Measurements from ENCODE around the gene NHSL1.

Gene NHSL1

DNA sequence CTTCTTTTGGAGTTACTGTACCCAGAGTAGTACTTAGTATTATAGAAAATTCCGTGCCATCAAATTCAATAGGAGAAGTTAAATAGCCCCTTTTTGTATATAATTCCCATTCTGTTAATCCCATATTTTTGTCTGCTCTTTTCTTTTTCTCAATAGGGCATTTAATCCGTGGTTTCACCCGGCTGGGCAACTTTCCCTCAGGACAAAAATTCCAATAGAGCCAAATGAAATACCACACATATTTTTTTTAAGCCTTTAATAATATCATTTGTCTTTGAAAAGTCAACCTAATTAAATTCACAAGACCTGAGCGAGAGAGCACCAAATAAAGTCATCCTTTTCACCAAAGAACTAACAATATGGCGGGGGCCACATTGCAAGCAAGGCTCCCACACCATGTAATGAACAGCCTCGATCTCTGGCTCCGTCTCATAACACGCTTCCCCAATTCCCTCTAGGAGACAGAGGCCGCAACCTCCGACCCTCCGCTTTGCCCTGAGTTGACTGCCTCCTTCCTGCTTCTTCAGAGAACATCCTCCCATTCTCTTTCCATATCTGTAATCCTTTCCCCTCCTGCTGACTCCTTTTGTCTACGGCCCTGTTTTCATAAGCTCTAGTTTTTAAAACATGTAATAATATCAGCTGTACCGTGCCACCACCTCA lies 13.6 kb downstream of the NHSL1 start:
- peaks cover 25% of the 10 kb centered on the region for H3K27me3 Mint-ChIP-seq
- ATAC-seq (replicated peaks; ENCODE audit: extremely low read depth, poor library complexity, severe bottlenecking) = no peak
- DNase-seq (ENCODE audit: low spot score in 2 of 2) = no peak
- no peak overlapping the region for H3K4me3 Mint-ChIP-seq
- no peak overlapping the region for H3K27ac Mint-ChIP-seq (ENCODE audit: low read depth)
- H3K36me3 Mint-ChIP-seq (ENCODE audit: insufficient read depth) = no peaks in the 10 kb centered on the region
- H3K4me1 Mint-ChIP-seq = no peaks in the 10 kb centered on the region
- H3K9me3 Mint-ChIP-seq = no peaks in the 10 kb centered on the region

DNA sequence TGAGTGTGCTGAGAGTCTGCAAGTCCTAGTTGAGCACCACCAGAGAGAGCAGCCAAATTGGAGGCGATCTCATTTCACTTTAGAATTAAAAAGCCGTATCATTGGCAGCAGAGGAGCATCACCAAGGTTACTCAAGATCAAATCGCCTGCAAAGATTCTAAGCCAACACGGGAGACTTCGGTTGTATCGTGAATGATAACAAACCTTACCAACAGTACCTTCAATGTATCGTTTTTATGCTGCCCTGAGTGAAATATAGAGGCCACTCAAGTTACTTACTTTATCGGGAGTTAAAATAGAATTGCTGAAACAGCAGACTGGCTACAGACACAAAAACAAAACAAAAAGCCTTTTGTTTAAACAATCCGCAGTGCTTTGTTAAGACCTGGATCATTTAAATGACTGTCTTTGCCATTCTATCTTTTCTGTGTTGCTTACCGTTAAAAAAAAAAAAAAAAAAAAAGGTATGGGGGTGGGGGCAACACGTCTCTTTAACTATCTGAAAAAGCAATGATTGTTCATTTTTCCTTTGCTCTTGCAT lies 14.2 kb downstream of the NHSL1 start:
- Mint-ChIP-seq H3K27ac (ENCODE audit: low read depth) (no peak overlapping the region), H3K9me3 (no peaks in the 10 kb centered on the region), H3K4me3 (no peak overlapping the region), H3K36me3 (ENCODE audit: insufficient read depth) (no peaks in the 10 kb centered on the region), H3K4me1 (no peaks in the 10 kb centered on the region), H3K27me3 (peaks cover 27% of the 10 kb centered on the region)
- ATAC-seq (replicated peaks; ENCODE audit: extremely low read depth, poor library complexity, severe bottlenecking) (no peak), DNase-seq (ENCODE audit: low spot score in 2 of 2) (no peak)

DNA sequence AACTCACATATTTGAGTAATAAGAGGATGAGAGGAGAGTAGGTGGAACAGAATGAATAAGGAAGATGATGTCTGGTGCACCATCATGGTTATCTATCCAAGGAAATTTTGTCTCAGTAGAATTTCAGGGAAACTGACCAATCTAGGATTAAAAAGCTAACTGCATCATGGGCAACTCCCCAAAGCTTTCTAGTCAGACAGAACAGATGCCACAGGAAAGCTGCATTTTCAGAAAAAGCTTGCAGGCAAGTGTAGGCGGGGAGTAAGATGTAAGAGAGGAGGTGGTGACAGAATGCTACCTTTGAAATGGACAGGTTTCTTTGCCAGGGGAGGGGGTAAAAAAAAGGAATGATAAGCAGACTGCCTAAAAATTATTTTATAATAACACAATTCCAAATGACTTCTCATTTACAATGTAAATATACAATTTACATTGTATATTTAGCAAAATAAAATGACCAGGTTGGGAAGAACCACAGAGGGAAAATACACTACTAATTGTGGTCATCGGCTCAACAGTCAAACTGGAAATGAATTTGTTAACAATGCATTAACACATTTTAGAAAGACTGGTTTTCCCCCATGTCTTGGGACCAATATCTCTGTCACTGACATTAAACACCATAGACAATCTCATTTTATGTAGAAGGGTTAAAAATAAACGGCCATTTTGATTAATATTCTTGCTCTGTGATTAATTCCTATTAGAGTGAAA lies 15.1 kb downstream of the NHSL1 start:
- Mint-ChIP-seq H3K27ac (ENCODE audit: low read depth) (no peak overlapping the region), H3K27me3 (peaks cover 35% of the 10 kb centered on the region), H3K36me3 (ENCODE audit: insufficient read depth) (no peaks in the 10 kb centered on the region), H3K9me3 (no peaks in the 10 kb centered on the region), H3K4me1 (no peaks in the 10 kb centered on the region), H3K4me3 (no peak overlapping the region)
- DNase-seq (ENCODE audit: low spot score in 2 of 2) (no peak), ATAC-seq (replicated peaks; ENCODE audit: extremely low read depth, poor library complexity, severe bottlenecking) (no peak)

DNA sequence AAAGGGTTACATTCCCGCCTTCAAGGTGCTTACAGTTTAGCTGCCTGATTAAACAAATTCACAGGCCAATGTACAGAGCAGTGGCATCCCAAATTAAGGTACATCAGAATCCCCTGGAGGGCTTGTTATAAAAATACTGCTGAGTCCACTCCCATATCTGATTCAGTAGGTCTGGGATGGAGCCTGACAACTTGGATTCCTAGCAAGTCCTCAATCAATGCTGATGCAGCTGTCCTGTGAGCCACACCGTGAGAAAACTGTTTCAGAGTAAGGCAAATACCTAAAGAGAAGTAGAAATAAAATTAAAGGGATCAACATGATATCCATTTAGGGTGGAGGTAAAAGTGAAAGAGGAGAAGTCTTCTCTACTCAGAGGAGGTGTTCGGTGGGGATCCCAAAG lies 16.5 kb downstream of the NHSL1 start:
- Mint-ChIP-seq H3K4me3 (no peak overlapping the region), H3K4me1 (no peaks in the 10 kb centered on the region), H3K36me3 (ENCODE audit: insufficient read depth) (no peaks in the 10 kb centered on the region), H3K27me3 (peaks cover 35% of the 10 kb centered on the region), H3K27ac (ENCODE audit: low read depth) (no peak overlapping the region), H3K9me3 (no peaks in the 10 kb centered on the region)
- no peak for ATAC-seq (replicated peaks; ENCODE audit: extremely low read depth, poor library complexity, severe bottlenecking)
- no peak for DNase-seq (ENCODE audit: low spot score in 2 of 2)

DNA sequence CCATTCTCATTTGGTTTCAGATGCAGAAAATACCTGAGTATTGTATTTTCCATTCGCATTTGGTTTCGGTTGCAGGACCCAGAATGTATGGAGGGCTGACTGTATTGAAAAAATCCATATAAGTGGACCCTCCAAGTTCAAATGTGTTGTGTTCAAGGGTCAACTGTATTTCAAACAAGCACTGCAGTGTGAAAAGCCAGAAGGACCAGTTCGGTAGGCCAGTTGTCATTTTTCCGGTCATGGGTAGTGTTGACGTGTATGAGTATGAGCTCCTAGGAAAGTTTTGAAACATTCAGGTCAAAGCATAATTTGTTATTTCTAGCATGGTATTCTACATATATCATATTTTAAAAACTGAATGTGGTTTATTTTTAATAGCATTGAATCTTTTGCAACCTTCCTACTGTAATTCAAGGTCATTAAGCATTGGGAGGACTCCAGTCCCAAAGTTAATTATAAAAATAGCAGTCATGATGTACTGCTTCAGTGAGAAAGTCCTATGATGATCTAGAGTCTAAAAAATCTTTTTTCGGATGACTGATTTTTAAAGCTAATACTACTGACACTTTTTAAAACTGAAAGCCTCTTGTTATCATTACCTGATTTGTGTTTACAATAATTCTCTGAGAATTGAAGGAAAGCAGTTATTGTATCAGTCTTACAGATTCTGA lies 18.9 kb downstream of the NHSL1 start:
- Mint-ChIP-seq H3K27ac (ENCODE audit: low read depth) (no peak overlapping the region), H3K4me3 (no peak overlapping the region), H3K9me3 (no peaks in the 10 kb centered on the region), H3K36me3 (ENCODE audit: insufficient read depth) (no peaks in the 10 kb centered on the region), H3K4me1 (no peaks in the 10 kb centered on the region), H3K27me3 (peaks cover 19% of the 10 kb centered on the region)
- ATAC-seq (replicated peaks; ENCODE audit: extremely low read depth, poor library complexity, severe bottlenecking) (no peak), DNase-seq (ENCODE audit: low spot score in 2 of 2) (no peak)

DNA sequence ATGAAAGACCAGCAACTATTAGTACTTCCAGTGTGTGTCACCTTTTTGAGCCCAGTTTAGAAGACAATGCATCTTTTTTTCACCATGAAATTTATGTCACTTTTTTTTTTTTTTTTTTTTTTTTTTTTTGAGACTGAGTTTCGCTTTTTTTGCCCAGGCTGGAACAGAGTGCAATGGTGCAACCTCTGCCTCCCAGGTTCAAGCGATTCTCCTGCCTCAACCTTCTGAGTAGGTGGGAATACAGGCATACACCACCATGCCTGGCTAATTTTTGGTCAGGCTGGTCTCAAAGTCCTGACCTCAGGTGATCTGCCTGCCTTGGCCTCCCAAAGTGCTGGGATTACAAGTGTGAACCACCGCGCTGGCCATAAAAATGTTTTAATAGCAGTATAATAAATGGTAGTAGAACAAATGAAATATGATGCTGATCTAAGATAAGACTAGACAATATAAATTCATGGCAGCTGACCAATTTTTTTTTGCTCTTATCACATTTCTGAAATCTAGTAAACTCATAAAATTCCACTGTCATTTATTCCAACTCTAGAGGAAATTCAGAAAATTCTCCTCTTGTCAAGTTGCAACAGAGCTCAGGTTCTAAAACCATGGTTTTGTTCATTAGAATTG lies 21.3 kb downstream of the NHSL1 start:
- H3K4me1 Mint-ChIP-seq = no peaks in the 10 kb centered on the region
- no peak for ATAC-seq (replicated peaks; ENCODE audit: extremely low read depth, poor library complexity, severe bottlenecking)
- DNase-seq (ENCODE audit: low spot score in 2 of 2) = no peak
- H3K36me3 Mint-ChIP-seq (ENCODE audit: insufficient read depth) = no peaks in the 10 kb centered on the region
- no peak overlapping the region for H3K4me3 Mint-ChIP-seq
- no peaks in the 10 kb centered on the region for H3K9me3 Mint-ChIP-seq
- peaks cover 10% of the 10 kb centered on the region for H3K27me3 Mint-ChIP-seq
- H3K27ac Mint-ChIP-seq (ENCODE audit: low read depth) = no peak overlapping the region

DNA sequence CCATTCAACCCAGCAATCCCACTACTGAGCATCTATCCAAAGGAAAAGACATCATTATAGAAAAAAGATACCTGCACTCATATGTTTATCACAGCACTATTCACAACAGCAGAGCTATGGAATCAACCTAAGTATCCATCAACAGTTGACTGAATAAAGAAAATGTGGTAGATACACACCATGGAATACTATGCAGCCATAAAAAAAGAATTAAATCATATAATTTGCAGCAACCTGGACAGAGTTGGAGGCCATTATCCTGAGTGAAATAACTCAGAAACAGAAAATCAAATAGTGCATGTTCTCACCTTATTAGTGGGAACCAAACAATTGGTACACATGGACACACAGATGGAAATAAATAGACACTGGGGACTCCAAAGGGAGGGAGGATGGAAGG lies 23.2 kb downstream of the NHSL1 start:
- H3K36me3 Mint-ChIP-seq (ENCODE audit: insufficient read depth) = no peaks in the 10 kb centered on the region
- no peaks in the 10 kb centered on the region for H3K9me3 Mint-ChIP-seq
- no peak for DNase-seq (ENCODE audit: low spot score in 2 of 2)
- H3K4me3 Mint-ChIP-seq = no peak overlapping the region
- no peaks in the 10 kb centered on the region for H3K4me1 Mint-ChIP-seq
- ATAC-seq (replicated peaks; ENCODE audit: extremely low read depth, poor library complexity, severe bottlenecking) = no peak
- H3K27me3 Mint-ChIP-seq = peaks cover 14% of the 10 kb centered on the region
- H3K27ac Mint-ChIP-seq (ENCODE audit: low read depth) = no peak overlapping the region

DNA sequence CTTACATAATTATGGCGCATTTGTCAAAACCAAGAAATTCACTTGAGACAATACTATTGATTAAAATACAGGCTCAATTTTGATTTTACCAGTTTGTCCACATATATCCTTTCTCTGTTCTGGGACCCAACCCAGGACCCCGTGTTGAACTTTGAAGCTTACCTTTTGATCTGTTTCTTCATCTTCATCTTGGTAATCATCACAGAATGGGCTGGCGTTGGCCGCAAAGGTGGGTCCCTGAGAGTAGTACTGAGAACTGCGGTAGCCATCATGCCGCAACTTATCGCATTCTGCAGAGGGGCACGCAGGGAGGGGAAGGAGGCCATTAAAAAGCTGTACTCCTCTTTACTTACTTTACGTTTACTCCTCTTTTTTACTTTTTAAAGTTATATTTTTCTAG lies 26.1 kb downstream of the NHSL1 start:
- Mint-ChIP-seq H3K9me3 (no peaks in the 10 kb centered on the region), H3K4me1 (no peaks in the 10 kb centered on the region), H3K27me3 (peaks cover 20% of the 10 kb centered on the region), H3K27ac (ENCODE audit: low read depth) (no peak overlapping the region), H3K36me3 (ENCODE audit: insufficient read depth) (no peaks in the 10 kb centered on the region), H3K4me3 (no peak overlapping the region)
- DNase-seq (ENCODE audit: low spot score in 2 of 2) = no peak
- no peak for ATAC-seq (replicated peaks; ENCODE audit: extremely low read depth, poor library complexity, severe bottlenecking)

DNA sequence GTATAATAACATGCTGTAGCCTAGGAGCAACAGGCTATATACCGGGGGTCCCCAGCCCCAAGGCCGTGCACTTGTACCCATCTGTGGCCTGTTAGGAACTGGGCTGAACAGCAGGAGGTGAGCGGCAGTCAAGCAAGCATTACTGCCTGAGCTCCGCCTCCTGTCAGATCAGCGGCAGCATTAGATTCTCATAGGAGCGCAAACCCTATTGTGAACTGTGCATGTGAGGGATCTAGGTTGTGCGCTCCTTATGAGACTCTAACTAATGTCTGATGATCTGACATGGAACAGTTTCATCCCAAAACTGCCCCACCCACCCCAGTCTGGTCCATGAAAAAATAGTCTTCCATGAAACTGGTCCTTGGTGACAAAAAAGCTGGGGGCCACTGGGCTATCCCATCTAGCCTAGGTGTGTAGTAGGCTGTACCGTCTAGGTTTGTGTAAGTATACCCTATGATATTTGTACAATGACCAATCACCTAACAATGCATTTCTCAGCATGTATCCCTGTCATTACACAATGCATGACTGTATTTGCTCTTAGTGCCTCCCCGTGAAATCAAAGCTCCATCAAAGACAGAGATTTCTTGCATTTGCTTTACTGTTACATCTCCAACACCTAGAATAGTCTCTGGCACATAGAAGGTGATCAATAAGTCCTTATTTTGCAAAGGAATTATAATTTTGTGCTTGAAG lies 30.8 kb downstream of the NHSL1 start:
- no peaks in the 10 kb centered on the region for H3K4me1 Mint-ChIP-seq
- peaks cover 20% of the 10 kb centered on the region for H3K27me3 Mint-ChIP-seq
- H3K36me3 Mint-ChIP-seq (ENCODE audit: insufficient read depth) = no peaks in the 10 kb centered on the region
- DNase-seq (ENCODE audit: low spot score in 2 of 2) (no peak), ATAC-seq (replicated peaks; ENCODE audit: extremely low read depth, poor library complexity, severe bottlenecking) (no peak)
- H3K4me3 Mint-ChIP-seq = no peak overlapping the region
- H3K27ac Mint-ChIP-seq (ENCODE audit: low read depth) = no peak overlapping the region
- no peaks in the 10 kb centered on the region for H3K9me3 Mint-ChIP-seq

DNA sequence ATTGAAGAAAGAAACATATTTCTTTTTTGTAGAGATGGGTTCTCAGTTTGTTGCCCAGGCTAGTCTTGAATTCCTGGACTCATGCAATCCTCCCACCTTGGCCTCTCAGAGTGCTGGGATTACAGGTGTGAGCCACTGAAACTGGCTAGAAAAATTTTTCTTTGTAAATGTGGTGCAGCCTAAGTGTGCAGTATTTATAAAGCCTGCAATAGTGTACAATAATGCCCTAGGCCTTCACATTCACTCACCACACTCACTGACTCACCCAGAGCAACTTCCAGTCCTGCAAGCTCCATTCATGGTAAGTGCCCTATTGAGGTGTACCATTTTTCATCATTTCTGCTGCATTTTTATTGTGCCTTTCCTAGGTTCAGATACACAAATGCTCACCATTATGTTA lies 31.4 kb downstream of the NHSL1 start:
- Mint-ChIP-seq H3K27me3 (peaks cover 20% of the 10 kb centered on the region), H3K9me3 (no peaks in the 10 kb centered on the region), H3K36me3 (ENCODE audit: insufficient read depth) (no peaks in the 10 kb centered on the region), H3K4me1 (no peaks in the 10 kb centered on the region), H3K27ac (ENCODE audit: low read depth) (no peak overlapping the region), H3K4me3 (no peak overlapping the region)
- ATAC-seq (replicated peaks; ENCODE audit: extremely low read depth, poor library complexity, severe bottlenecking) (no peak), DNase-seq (ENCODE audit: low spot score in 2 of 2) (no peak)

DNA sequence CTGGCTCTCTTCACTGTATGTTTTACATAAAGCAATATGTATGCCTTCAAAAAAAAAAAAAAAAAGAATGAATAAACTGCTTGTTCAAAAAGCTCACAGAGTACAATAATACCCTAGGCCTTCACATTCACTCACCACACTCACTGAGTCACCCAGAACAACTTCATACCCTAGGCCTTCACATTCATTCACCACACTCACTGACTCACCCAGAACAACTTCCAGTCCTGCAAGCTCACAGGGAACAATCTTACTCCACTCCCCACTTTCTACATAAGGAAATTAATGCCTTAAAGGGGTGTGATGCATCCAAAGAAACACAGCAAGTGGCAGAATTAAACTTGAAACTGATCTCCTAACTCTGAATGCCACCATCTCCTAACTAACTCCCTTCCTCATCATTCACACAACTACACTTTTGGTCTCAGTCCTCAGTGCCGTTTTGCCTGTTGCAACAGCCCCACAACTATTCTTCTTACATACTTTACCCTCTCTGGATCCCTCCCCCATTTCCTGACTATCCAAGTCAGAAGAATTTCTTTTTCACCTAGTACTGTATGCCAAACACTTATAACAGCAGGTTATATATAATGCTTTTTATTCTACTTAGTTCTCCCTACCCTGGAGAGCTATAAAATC lies 34.2 kb downstream of the NHSL1 start:
- ATAC-seq (replicated peaks; ENCODE audit: extremely low read depth, poor library complexity, severe bottlenecking) (no peak), DNase-seq (ENCODE audit: low spot score in 2 of 2) (no peak)
- Mint-ChIP-seq H3K27ac (ENCODE audit: low read depth) (no peak overlapping the region), H3K27me3 (peaks cover 9% of the 10 kb centered on the region), H3K9me3 (peaks cover 10% of the 10 kb centered on the region), H3K36me3 (ENCODE audit: insufficient read depth) (no peaks in the 10 kb centered on the region), H3K4me3 (no peak overlapping the region), H3K4me1 (no peaks in the 10 kb centered on the region)

DNA sequence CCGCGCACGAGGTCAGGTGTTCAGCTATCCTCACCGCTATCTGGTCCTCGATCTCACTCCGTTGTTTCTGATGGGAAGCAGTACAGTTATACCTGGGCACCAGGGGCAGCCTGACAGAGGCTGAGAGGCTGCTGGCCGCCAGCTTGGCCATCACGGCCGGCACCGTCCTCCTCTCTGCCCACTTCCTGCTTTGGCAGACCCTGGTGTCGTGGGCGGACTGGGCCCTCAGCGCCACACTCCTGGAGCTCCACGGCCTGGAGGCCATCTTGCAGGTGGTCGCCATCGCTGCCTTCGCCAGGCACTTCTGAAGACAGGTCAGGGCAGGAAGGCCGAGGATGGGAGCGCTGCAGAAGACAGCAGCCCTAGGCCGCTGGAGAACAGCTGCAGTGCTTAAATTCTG lies 35.2 kb downstream of the NHSL1 start:
- Mint-ChIP-seq H3K9me3 (peaks cover 10% of the 10 kb centered on the region), H3K4me1 (no peaks in the 10 kb centered on the region), H3K4me3 (no peak overlapping the region), H3K36me3 (ENCODE audit: insufficient read depth) (no peaks in the 10 kb centered on the region), H3K27me3 (peaks cover 5% of the 10 kb centered on the region), H3K27ac (ENCODE audit: low read depth) (no peak overlapping the region)
- ATAC-seq (replicated peaks; ENCODE audit: extremely low read depth, poor library complexity, severe bottlenecking) = no peak
- no peak for DNase-seq (ENCODE audit: low spot score in 2 of 2)
